Measurements from ENCODE around the gene SPAG7.

Gene SPAG7

DNA sequence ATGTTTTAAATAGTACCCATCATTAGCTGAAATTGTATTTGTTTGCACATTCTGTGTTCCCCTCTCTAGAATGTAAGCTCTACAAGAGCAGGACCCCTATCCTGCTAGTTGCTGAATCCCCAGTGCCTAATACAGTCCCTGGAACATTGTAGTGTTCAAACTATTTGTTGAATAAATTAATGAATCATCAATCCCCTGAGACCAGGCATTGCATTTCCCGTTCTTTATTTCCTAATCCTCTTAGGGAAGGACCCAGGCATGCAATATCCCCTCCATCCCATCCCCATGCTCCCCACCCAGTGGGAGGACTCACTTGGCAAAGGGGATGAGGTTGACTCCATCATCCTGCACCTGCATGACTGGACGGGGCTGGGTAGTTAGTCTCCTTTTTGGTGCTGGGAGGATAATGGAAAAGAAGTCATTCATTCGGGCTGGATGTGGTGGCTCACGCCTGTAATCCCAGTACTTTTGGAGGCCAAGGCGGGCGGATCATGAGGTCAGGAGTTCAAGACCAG is 26.5 kb upstream of the SPAG7 start:
- H3K4me1 ChIP-seq (ENCODE audit: control insufficient read depth, insufficient read depth, low read length) = peaks cover under 1% of the 10 kb centered on the region
- H3K36me3 ChIP-seq (ENCODE audit: control insufficient read depth, insufficient read depth, low read length) = no peaks in the 10 kb centered on the region
- H3K4me3 ChIP-seq (ENCODE audit: low read depth, low read length) = no peak overlapping the region
- no peaks in the 10 kb centered on the region for H3K9me3 ChIP-seq (ENCODE audit: control insufficient read depth, insufficient read depth, low read length)
- H3K9ac ChIP-seq (ENCODE audit: low read depth, low read length) = no peak overlapping the region
- H3K27me3 ChIP-seq (ENCODE audit: control insufficient read depth, insufficient read depth, low read length) = peaks cover 3% of the 10 kb centered on the region

DNA sequence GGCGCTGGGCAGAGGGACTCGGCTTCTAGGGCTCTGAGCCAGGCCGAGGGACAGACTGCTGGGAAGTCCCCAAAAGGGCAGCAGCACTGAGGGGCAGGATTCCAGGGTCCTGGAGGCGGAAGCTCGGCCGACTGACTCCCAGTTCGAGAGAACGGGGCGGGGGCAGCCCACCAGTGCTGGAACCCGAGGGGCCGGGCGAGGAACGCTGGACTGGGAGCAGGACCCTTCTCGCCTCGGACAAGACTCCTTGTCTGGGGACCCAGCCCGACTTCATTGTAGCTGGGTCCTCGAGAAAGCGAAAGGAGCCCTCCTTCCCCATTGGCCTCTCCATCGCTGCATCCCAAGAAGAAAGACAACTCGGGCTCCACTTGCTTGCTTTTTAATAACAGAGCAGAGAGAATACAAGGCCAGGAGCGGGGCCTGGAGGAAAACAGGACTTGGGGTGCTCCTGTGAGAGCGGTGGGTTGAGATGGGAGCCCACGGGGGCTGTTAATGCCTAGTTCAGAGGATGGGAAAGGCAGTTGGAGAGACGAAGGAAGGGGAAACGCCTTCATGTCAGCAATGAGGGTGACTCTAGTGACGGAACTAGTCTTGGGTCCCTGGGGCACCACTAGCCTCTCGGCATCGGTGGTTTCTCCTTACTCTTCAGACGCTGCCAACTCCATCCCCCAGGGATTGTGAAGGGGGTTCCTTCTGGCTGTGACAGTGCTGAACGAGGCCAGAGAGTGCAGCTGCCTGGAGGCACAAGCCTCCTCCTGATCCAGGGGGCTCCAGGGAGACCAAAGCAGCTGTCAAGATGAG is 20.4 kb upstream of the SPAG7 start:
- H3K4me3 ChIP-seq (ENCODE audit: low read depth, low read length) = peak overlapping the region; percentile 82
- no peaks in the 10 kb centered on the region for H3K27me3 ChIP-seq (ENCODE audit: control insufficient read depth, insufficient read depth, low read length)
- no peaks in the 10 kb centered on the region for H3K36me3 ChIP-seq (ENCODE audit: control insufficient read depth, insufficient read depth, low read length)
- peak overlapping the region; percentile 54 for H3K9ac ChIP-seq (ENCODE audit: low read depth, low read length)
- no peaks in the 10 kb centered on the region for H3K9me3 ChIP-seq (ENCODE audit: control insufficient read depth, insufficient read depth, low read length)
- peaks cover 4% of the 10 kb centered on the region for H3K4me1 ChIP-seq (ENCODE audit: control insufficient read depth, insufficient read depth, low read length)

DNA sequence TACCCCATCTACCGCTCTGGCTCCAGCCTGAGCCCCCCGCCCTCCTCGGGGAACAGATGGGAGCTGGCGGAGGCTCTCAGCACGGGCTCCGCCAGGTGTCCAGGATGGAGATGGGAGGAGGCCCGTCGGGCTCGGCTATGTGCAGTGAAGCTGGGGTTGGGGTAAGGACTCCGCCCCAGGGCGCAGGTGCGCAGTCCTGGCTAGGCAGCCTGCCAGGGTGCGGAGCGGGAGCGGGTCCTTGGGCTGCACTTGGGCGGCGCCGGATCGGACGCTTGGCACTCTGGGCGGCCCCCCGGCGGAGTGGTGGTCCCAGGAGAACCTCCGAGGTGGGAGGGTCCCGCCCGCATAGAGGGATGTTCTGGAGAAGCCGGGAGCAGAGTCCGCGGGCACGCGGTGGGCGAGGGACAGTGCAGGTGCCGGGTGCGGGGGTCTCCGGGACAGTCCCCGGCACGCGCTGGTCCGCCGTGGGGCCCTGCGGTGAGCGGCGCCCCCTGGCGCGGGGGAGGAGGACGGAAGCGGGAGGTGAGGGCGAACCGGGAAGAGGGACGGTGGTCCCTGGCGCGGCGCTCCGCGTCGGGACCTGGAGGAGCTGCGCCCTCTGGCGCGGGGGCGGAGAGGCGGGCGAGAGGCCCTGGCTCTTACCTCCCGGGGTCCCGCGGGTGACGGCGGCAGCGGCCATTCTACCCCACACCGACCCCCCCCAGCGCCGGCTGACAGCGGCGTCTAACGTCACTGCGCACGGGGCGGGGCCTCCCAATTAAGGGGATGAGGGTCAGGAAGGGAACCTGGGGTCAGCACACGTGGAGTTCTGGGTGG is 19.5 kb upstream of the SPAG7 start, which contains the start of gene CAMTA2:
Gene CAMTA2, minus strand, starts transcription at position 725 of the 816 bp plus-strand sequence. CDS start 1,453 bp downstream, outside the sequence.
- Histone ChIP-seq H3K4me1 (ENCODE audit: control insufficient read depth, insufficient read depth, low read length) (peaks cover 4% of the 10 kb centered on the region), H3K27me3 (ENCODE audit: control insufficient read depth, insufficient read depth, low read length) (no peaks in the 10 kb centered on the region), H3K36me3 (ENCODE audit: control insufficient read depth, insufficient read depth, low read length) (no peaks in the 10 kb centered on the region), H3K9me3 (ENCODE audit: control insufficient read depth, insufficient read depth, low read length) (no peaks in the 10 kb centered on the region), H3K4me3 (ENCODE audit: low read depth, low read length) (peak within 1 kb of the TSS; percentile 82), H3K9ac (ENCODE audit: low read depth, low read length) (peak within 1 kb of the TSS; percentile 54)

DNA sequence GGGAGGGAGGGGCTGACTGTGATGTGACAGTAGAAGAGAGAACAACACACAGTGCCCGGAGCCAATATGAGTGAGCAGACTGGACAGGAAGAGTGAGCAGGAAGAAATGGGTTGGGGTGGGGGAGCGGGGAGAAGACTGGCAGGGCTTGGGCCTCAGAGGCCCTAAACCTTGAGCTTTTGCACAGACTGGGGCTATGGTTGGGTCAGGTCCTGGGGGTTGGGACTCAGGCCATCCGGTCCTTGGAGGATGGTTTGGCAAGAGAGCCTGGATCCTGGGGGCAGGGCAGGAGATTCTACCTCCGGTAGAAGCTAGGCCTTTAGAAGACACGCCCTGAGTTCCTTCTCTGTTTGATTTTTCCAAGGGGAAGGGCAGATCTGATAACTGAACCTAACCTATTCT is 18.8 kb upstream of the SPAG7 start:
- Histone ChIP-seq H3K9ac (ENCODE audit: low read depth, low read length) (no peak overlapping the region), H3K27me3 (ENCODE audit: control insufficient read depth, insufficient read depth, low read length) (no peaks in the 10 kb centered on the region), H3K4me1 (ENCODE audit: control insufficient read depth, insufficient read depth, low read length) (peaks cover 4% of the 10 kb centered on the region), H3K4me3 (ENCODE audit: low read depth, low read length) (peak overlapping the region; percentile 82), H3K9me3 (ENCODE audit: control insufficient read depth, insufficient read depth, low read length) (no peaks in the 10 kb centered on the region), H3K36me3 (ENCODE audit: control insufficient read depth, insufficient read depth, low read length) (no peaks in the 10 kb centered on the region)

- peaks cover 5% of the 10 kb centered on the region for H3K36me3 ChIP-seq (ENCODE audit: control insufficient read depth, insufficient read depth, low read length)
- H3K9me3 ChIP-seq (ENCODE audit: control insufficient read depth, insufficient read depth, low read length) = no peaks in the 10 kb centered on the region
- peaks cover 7% of the 10 kb centered on the region for H3K27me3 ChIP-seq (ENCODE audit: control insufficient read depth, insufficient read depth, low read length)
- no peak overlapping the region for H3K9ac ChIP-seq (ENCODE audit: low read depth, low read length)
- peaks cover 4% of the 10 kb centered on the region for H3K4me1 ChIP-seq (ENCODE audit: control insufficient read depth, insufficient read depth, low read length)
- no peak overlapping the region for H3K4me3 ChIP-seq (ENCODE audit: low read depth, low read length)
Measured at GRCh38 chr17:4982305-4982704, 14.7 kb upstream of the SPAG7 start.

DNA sequence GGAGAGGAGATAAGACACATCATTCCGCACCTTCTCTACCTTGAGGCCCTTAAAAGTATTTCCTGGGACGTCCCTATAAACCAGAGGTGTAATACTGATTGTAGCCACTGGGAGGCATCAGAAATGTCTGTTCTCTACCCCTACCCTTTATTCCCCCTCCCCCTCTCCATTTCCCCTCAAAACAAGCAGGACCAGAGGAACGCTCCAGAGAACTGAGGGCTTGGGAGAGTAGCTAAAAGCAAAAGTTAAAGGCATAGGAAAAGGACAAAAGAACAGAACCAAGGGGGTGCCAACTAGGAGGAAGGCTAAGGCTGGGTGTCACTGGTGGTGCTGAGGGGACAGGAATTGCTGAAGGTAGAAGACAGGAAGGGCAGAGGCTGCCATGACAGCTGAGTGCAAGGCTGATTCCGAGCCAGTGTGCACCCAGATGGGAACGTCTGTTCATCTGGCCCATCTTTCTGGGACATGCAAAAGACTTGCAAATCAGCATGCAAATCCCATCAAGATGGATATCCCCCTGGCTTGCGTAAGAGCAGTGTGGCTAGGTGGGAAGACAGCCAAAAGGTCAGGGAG is 13.1 kb upstream of the SPAG7 start:
- peaks cover 5% of the 10 kb centered on the region for H3K36me3 ChIP-seq (ENCODE audit: control insufficient read depth, insufficient read depth, low read length)
- H3K9ac ChIP-seq (ENCODE audit: low read depth, low read length) = no peak overlapping the region
- H3K4me1 ChIP-seq (ENCODE audit: control insufficient read depth, insufficient read depth, low read length) = peaks cover 4% of the 10 kb centered on the region

DNA sequence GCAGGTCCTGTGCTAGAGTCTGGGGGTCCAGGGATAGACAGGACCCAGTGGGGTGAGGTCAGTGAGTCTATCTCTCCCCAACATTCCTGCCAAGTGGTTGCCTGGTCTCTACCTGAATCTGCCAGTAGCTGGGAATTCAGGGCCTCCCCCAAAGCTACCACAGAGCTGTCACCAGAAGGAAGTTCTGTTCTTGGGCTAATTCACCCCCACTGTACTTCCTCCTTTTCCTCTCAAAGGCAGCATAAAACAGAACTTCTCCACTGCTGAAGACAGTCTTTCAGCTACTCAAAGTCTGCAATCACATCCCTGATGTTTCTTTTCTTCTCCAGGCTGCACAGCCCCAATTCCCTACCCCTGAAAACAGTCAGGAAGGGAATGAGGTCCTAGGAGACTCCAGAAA is 11.1 kb upstream of the SPAG7 start:
- no peak overlapping the region for H3K4me3 ChIP-seq (ENCODE audit: low read depth, low read length)
- H3K9me3 ChIP-seq (ENCODE audit: control insufficient read depth, insufficient read depth, low read length) = no peaks in the 10 kb centered on the region
- peaks cover 16% of the 10 kb centered on the region for H3K27me3 ChIP-seq (ENCODE audit: control insufficient read depth, insufficient read depth, low read length)
- peaks cover 4% of the 10 kb centered on the region for H3K4me1 ChIP-seq (ENCODE audit: control insufficient read depth, insufficient read depth, low read length)
- H3K36me3 ChIP-seq (ENCODE audit: control insufficient read depth, insufficient read depth, low read length) = peaks cover 5% of the 10 kb centered on the region
- no peak overlapping the region for H3K9ac ChIP-seq (ENCODE audit: low read depth, low read length)

More for the DNA sequence above, 13.1 kb upstream of the SPAG7 start:
- H3K4me3 ChIP-seq (ENCODE audit: low read depth, low read length) = no peak overlapping the region
- H3K9me3 ChIP-seq (ENCODE audit: control insufficient read depth, insufficient read depth, low read length) = no peaks in the 10 kb centered on the region
- peaks cover 7% of the 10 kb centered on the region for H3K27me3 ChIP-seq (ENCODE audit: control insufficient read depth, insufficient read depth, low read length)

DNA sequence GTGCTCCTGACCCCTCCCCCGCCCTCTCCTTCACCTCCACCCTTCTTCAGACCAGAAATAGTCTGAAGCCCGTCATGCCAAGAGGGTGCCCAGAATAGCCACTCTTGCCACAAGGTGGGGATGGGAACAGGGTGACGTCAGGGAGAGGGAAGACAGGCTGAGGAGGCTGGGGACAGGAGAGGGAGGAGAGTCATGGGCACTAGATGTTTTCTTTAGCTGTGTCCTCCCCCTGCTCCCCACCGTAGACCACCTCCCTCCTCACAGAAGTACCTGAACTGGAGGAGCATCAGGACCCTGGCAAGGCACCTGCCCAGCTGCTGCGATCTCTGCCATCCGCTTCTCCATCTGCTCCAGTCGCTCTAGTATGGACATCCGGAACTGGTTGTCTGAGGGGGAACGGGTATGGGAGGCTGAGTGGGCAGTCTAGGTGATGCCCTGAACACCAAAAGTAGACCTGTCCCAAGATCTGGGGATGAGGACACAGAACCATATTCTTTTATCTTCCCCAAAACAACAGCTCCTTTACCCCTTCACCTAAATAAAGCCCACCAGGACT is 6.6 kb upstream of the SPAG7 start:
- Histone ChIP-seq H3K9ac (ENCODE audit: low read depth, low read length) (no peak overlapping the region), H3K27me3 (ENCODE audit: control insufficient read depth, insufficient read depth, low read length) (peaks cover 16% of the 10 kb centered on the region), H3K36me3 (ENCODE audit: control insufficient read depth, insufficient read depth, low read length) (peaks cover 12% of the 10 kb centered on the region)

DNA sequence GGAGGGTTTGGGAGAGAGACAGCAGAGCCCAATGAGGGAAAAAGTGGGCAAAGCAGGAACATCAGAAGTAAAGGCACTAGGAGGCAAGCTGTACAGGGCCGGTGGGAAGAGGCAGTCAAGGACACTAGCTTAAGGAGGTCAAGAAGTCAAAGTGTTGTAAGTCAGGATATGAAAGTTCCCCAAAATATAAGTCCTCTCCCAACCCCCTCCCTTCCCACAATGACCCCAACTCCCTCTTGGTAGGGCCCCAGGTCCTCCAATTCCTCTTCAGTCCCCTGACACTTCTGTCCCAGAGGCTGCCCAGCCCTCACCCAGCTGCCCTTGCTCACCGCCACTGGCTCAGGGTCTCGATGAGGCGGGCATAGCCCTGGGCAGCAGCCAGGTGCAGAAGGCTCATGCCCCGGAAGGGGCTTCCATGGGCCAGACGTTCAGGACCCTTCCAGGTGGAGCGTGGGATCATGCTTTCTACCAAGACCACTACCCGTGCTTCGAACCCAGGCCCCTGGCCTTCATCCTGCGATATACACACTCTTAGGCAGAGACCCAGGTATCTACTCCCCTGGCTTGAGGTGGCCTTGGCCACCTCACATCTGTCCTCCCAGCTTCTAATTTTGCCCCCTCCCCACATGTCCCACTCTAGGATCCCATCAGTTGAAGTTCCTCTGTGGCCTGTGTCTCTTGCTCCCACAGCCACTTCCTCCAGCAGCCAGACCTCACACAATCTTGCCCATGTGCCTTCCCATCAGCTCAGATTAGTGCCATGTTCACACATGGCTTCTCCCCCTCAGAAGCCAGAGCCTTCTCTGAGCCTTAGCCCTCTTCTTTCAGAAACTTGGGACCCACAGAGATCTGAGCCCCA is 5.9 kb upstream of the SPAG7 start:
- H3K9me3 ChIP-seq (ENCODE audit: control insufficient read depth, insufficient read depth, low read length) = no peaks in the 10 kb centered on the region
- no peak overlapping the region for H3K4me3 ChIP-seq (ENCODE audit: low read depth, low read length)
- no peak overlapping the region for H3K9ac ChIP-seq (ENCODE audit: low read depth, low read length)
- peaks cover 12% of the 10 kb centered on the region for H3K36me3 ChIP-seq (ENCODE audit: control insufficient read depth, insufficient read depth, low read length)
- H3K4me1 ChIP-seq (ENCODE audit: control insufficient read depth, insufficient read depth, low read length) = peaks cover 8% of the 10 kb centered on the region
- H3K27me3 ChIP-seq (ENCODE audit: control insufficient read depth, insufficient read depth, low read length) = peaks cover 16% of the 10 kb centered on the region

More for the DNA sequence above, 6.6 kb upstream of the SPAG7 start:
- H3K4me3 ChIP-seq (ENCODE audit: low read depth, low read length) = no peak overlapping the region
- no peaks in the 10 kb centered on the region for H3K9me3 ChIP-seq (ENCODE audit: control insufficient read depth, insufficient read depth, low read length)
- H3K4me1 ChIP-seq (ENCODE audit: control insufficient read depth, insufficient read depth, low read length) = peaks cover 7% of the 10 kb centered on the region

GRCh38 chr17:4972752-4973151 is 5.1 kb upstream of the SPAG7 start:
- peaks cover 12% of the 10 kb centered on the region for H3K36me3 ChIP-seq (ENCODE audit: control insufficient read depth, insufficient read depth, low read length)
- no peak overlapping the region for H3K4me3 ChIP-seq (ENCODE audit: low read depth, low read length)

More at GRCh38 chr17:4972752-4973151, 5.1 kb upstream of the SPAG7 start:
- H3K27me3 ChIP-seq (ENCODE audit: control insufficient read depth, insufficient read depth, low read length) = peaks cover 13% of the 10 kb centered on the region
- H3K9me3 ChIP-seq (ENCODE audit: control insufficient read depth, insufficient read depth, low read length) = no peaks in the 10 kb centered on the region
- peaks cover 8% of the 10 kb centered on the region for H3K4me1 ChIP-seq (ENCODE audit: control insufficient read depth, insufficient read depth, low read length)
- H3K9ac ChIP-seq (ENCODE audit: low read depth, low read length) = no peak overlapping the region
